RWPE2 (cell line): ENCODE results near the gene SDE2.
"Not testable (repeated sequence)": the region's sequence is repeated elsewhere in the genome, so short reads cannot be mapped to it uniquely, and the experiment has no call there.

Experiments
- ATAC-seq: fragments of 200-7000 bp; cut with Tn5 transposase; 3 replicates; pipeline ENCODE4 v1.9.1; 2021; ENCODE audit warnings: low read depth
- DNase-seq: peaks from one replicate; pipeline ENCODE4 v3.0.0-alpha.2; 2020; ENCODE audit warnings: low spot score
- H3K27ac ChIP-seq: fragments of 450-650 bp; 2 replicates; pipeline ENCODE4 v1.5.1; 2017; ENCODE audit warnings: mild to moderate bottlenecking; ENCODE audit not compliant: poor library complexity, severe bottlenecking
- H3K27me3 ChIP-seq: fragments of 250-450 bp; sonication (Bioruptor Pico); 2 replicates; pipeline ENCODE4 v1.5.1; 2021; ENCODE audit warnings: mild to moderate bottlenecking, moderate library complexity; ENCODE audit not compliant: insufficient read depth, poor library complexity, severe bottlenecking
- H3K36me3 ChIP-seq: fragments of 250-450 bp; sonication (Bioruptor Pico); 2 replicates; pipeline ENCODE4 v1.5.1; 2020; ENCODE audit warnings: low read depth, mild to moderate bottlenecking, moderate library complexity
- H3K4me1 ChIP-seq: fragments of 250-450 bp; sonication (Bioruptor Pico); 2 replicates; pipeline ENCODE4 v1.5.1; 2021; ENCODE audit warnings: mild to moderate bottlenecking, moderate library complexity; ENCODE audit not compliant: insufficient read depth, poor library complexity, severe bottlenecking
- H3K4me3 ChIP-seq: fragments of 250-450 bp; sonication (Bioruptor Pico); 2 replicates; pipeline ENCODE4 v1.5.1; 2021; ENCODE audit warnings: mild to moderate bottlenecking, moderate library complexity; ENCODE audit not compliant: severe bottlenecking
- H3K9me3 ChIP-seq: fragments of 250-450 bp; sonication (Bioruptor Pico); 2 replicates; pipeline ENCODE4 v1.5.1; 2021; ENCODE audit warnings: mild to moderate bottlenecking, moderate library complexity; ENCODE audit not compliant: severe bottlenecking
- CTCF ChIP-seq: fragments of 450-650 bp; IDR thresholded peaks from one replicate; pipeline ENCODE4 v1.5.1; 2017; ENCODE audit warnings: mild to moderate bottlenecking, moderate library complexity; ENCODE audit not compliant: poor library complexity, severe bottlenecking

Gene SDE2

GRCh38 chr1:226009650-226010044 lies 10.5 kb upstream of the SDE2 start:
- Histone ChIP-seq H3K9me3 (no peaks in the 10 kb centered on the region), H3K4me1 (no peaks in the 10 kb centered on the region), H3K27me3 (no peaks in the 10 kb centered on the region), H3K4me3 (no peak overlapping the region), H3K27ac (no peak overlapping the region), H3K36me3 (no peaks in the 10 kb centered on the region)
- ATAC-seq (no peak), DNase-seq (no peak)
- no peak for TF ChIP-seq CTCF

- not testable (repeated sequence) for H3K4me1 ChIP-seq, ATAC-seq, H3K27me3 ChIP-seq, H3K4me3 ChIP-seq, H3K9me3 ChIP-seq, H3K36me3 ChIP-seq, DNase-seq, H3K27ac ChIP-seq
Observed at GRCh38 chr1:226007126-226007892, 8.2 kb upstream of the SDE2 start.

- no peaks in the 10 kb centered on the region for H3K9me3 ChIP-seq
- TF ChIP-seq CTCF: no peak
- H3K27ac ChIP-seq: no peak overlapping the region
- H3K36me3 ChIP-seq: no peaks in the 10 kb centered on the region
- DNase-seq (no peak), ATAC-seq (no peak)
- H3K4me3 ChIP-seq: no peak overlapping the region
- no peaks in the 10 kb centered on the region for H3K4me1 ChIP-seq
- no peaks in the 10 kb centered on the region for H3K27me3 ChIP-seq
Observed at GRCh38 chr1:226006686-226007085, 7.5 kb upstream of the SDE2 start.

GRCh38 chr1:226004396-226004795 lies 5.3 kb upstream of the SDE2 start:
- DNase-seq (no peak), ATAC-seq (no peak)
- no peak overlapping the region for H3K27ac ChIP-seq
- H3K4me1 ChIP-seq: no peaks in the 10 kb centered on the region
- H3K4me3 ChIP-seq: no peak overlapping the region
- H3K36me3 ChIP-seq: no peaks in the 10 kb centered on the region
- TF ChIP-seq CTCF: no peak
- H3K9me3 ChIP-seq: no peaks in the 10 kb centered on the region
- H3K27me3 ChIP-seq: no peaks in the 10 kb centered on the region

- DNase-seq (no peak), ATAC-seq (no peak)
- Histone ChIP-seq H3K4me1 (no peaks in the 10 kb centered on the region), H3K27me3 (no peaks in the 10 kb centered on the region), H3K9me3 (no peaks in the 10 kb centered on the region), H3K4me3 (no peak overlapping the region), H3K36me3 (no peaks in the 10 kb centered on the region), H3K27ac (no peak overlapping the region)
- no peak for TF ChIP-seq CTCF
Observed at GRCh38 chr1:226003502-226004170, 4.5 kb upstream of the SDE2 start.
